ENCODE data around the gene ITGA6.

The ITGA6 gene

DNA sequence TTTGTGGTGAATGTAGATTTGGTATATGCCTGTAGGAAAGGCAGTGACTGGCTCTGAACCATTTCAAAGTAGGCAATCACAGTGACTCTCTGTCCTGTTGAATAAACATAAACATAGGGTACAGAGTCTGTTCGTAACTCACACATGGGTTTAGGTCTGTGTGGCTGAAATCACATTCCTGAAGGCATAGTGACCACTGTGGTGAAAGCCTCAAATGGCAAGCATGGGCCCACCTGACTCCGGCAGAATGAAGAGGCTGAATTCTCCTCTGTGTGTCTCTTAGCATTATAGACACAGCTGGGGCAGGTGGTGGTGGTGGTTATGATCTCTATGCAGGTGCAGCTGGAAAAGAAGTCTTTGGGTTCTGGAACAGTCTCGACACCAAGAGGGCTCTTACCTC, 61.2 kb downstream of the ITGA6 start:
- TF ChIP-seq, protein P1, sequence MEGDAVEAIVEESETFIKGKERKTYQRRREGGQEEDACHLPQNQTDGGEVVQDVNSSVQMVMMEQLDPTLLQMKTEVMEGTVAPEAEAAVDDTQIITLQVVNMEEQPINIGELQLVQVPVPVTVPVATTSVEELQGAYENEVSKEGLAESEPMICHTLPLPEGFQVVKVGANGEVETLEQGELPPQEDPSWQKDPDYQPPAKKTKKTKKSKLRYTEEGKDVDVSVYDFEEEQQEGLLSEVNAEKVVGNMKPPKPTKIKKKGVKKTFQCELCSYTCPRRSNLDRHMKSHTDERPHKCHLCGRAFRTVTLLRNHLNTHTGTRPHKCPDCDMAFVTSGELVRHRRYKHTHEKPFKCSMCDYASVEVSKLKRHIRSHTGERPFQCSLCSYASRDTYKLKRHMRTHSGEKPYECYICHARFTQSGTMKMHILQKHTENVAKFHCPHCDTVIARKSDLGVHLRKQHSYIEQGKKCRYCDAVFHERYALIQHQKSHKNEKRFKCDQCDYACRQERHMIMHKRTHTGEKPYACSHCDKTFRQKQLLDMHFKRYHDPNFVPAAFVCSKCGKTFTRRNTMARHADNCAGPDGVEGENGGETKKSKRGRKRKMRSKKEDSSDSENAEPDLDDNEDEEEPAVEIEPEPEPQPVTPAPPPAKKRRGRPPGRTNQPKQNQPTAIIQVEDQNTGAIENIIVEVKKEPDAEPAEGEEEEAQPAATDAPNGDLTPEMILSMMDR (IDR thresholded peaks at IDR 0.05), result no peak

DNA sequence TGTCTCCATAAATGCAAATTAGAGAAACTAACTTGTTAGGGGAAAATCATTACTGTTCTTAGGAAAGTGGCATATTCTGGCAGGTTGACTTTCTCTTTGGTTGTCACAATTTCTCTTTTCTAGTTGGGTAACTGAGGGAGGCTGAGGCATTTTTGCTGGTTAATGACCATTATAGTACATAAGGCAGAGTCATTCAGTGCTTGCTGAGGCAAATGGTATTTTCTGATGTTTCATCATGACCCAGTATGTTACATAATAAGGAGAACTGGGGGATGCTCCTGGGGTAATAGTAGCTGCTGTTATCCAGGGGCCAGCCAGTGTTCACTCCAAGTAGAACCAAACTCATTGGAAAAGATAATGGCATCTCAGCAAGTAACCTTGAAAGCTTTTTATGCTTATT, 62.3 kb downstream of the ITGA6 start:
- TF ChIP-seq, protein P1 (IDR thresholded peaks at IDR 0.05), result no peak
- Histone ChIP-seq H3K27ac (no peak overlapping the region), H3K27me3 (ENCODE audit: control insufficient read depth, insufficient read depth, low read length) (no peaks in the 10 kb centered on the region), H3K9ac (no peak overlapping the region), H2AFZ (no peak overlapping the region), H3K4me2 (ENCODE audit: low read length) (no peak overlapping the region), H3K9me3 (ENCODE audit: control insufficient read depth, low read length) (no peaks in the 10 kb centered on the region), H3K36me3 (ENCODE audit: control insufficient read depth, insufficient read depth, low read length) (no peaks in the 10 kb centered on the region), H3K79me2 (no peaks in the 10 kb centered on the region), H3K4me3 (ENCODE audit: low read depth, low read length) (no peak overlapping the region), H3K4me1 (no peaks in the 10 kb centered on the region)

More for the DNA sequence above, 61.2 kb downstream of the ITGA6 start:
- no peaks in the 10 kb centered on the region for H3K4me1 ChIP-seq
- no peak overlapping the region for H3K9ac ChIP-seq
- no peak overlapping the region for H2AFZ ChIP-seq
- H3K27me3 ChIP-seq (ENCODE audit: control insufficient read depth, insufficient read depth, low read length), result no peaks in the 10 kb centered on the region
- H3K4me2 ChIP-seq (ENCODE audit: low read length), result no peak overlapping the region
- H3K27ac ChIP-seq, result no peak overlapping the region
- no peaks in the 10 kb centered on the region for H3K36me3 ChIP-seq (ENCODE audit: control insufficient read depth, insufficient read depth, low read length)
- no peak overlapping the region for H3K4me3 ChIP-seq (ENCODE audit: low read depth, low read length)
- no peaks in the 10 kb centered on the region for H3K79me2 ChIP-seq
- no peaks in the 10 kb centered on the region for H3K9me3 ChIP-seq (ENCODE audit: control insufficient read depth, low read length)

DNA sequence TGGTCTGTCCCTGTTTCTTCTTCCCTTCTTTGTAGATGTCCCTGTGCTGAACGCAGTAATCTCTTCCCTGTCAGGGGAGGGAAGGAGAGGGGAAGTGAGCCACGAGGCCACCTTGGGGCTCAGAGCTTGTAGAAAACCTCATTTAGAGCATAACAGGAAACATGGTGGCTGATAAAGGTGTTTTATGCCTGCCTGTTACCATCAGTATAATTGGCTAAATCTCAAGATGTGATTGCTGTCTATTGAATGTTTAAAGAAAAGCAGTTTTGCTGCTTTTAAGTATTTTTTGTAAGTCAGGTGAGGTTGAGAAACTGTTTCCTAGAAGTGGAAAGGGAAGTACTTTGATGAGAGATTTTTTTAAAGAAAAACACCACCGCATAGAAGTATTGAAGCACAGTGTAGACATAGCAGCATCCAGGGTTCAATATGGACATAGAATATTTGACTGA, 68.8 kb downstream of the ITGA6 start:
- H3K36me3 ChIP-seq (ENCODE audit: control insufficient read depth, insufficient read depth, low read length), result no peaks in the 10 kb centered on the region
- no peak overlapping the region for H3K4me2 ChIP-seq (ENCODE audit: low read length)
- no peak overlapping the region for H3K4me3 ChIP-seq (ENCODE audit: low read depth, low read length)
- H3K27me3 ChIP-seq (ENCODE audit: control insufficient read depth, insufficient read depth, low read length), result no peaks in the 10 kb centered on the region
- H3K4me1 ChIP-seq, result no peaks in the 10 kb centered on the region
- no peak overlapping the region for H3K9ac ChIP-seq
- H3K27ac ChIP-seq, result no peak overlapping the region
- TF ChIP-seq, protein P1 (IDR thresholded peaks at IDR 0.05), result no peak
- H3K9me3 ChIP-seq (ENCODE audit: control insufficient read depth, low read length), result no peaks in the 10 kb centered on the region
- H2AFZ ChIP-seq, result no peak overlapping the region
- no peaks in the 10 kb centered on the region for H3K79me2 ChIP-seq

DNA sequence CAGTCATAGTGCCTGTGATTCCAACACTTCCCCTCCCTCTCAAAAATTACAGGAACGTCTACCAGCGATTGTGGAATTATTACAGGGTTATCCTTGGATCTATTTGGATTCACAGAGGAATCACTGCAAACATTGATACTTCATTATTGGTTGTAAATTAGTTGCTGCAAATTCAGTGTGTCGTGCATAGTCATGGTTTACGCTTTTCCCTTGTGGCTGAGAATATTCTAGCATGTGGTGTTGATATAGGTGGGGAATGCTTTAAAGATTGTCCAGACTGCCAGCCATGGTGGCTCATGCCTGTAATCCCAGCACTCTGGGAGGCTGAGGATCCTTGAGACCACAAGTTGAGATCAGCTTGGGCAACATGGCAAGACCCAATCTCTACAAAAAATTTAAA, 79.8 kb downstream of the ITGA6 start:
- Histone ChIP-seq H3K79me2 (no peaks in the 10 kb centered on the region), H3K27ac (no peak overlapping the region), H3K4me2 (ENCODE audit: low read length) (no peak overlapping the region), H3K27me3 (ENCODE audit: control insufficient read depth, insufficient read depth, low read length) (no peaks in the 10 kb centered on the region), H3K4me3 (ENCODE audit: low read depth, low read length) (no peak overlapping the region), H3K9me3 (ENCODE audit: control insufficient read depth, low read length) (no peaks in the 10 kb centered on the region), H3K9ac (no peak overlapping the region), H3K36me3 (ENCODE audit: control insufficient read depth, insufficient read depth, low read length) (no peaks in the 10 kb centered on the region), H2AFZ (no peak overlapping the region), H3K4me1 (no peaks in the 10 kb centered on the region)
- TF ChIP-seq, protein P1 (IDR thresholded peaks at IDR 0.05), result no peak

DNA sequence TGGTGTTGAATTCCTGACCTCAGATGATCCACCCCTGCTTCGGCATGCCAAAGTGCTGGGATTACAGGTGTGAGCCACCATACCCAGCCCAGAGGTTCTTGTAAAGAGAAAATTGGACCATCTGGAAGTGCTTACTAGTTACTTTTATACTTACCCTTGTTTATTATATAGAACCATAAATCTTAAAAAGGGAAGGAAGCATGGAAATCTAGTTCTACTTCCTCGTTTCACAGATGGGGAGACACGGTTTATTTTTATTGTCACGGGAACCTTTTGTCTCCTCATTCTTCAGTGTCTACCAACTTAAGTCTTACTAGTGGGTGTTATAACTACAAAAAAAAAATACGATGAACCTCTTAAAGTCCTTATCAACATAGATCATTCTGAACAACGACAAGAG, 82.7 kb downstream of the ITGA6 start:
- H3K79me2 ChIP-seq, result no peaks in the 10 kb centered on the region
- H3K4me2 ChIP-seq (ENCODE audit: low read length), result no peak overlapping the region
- no peaks in the 10 kb centered on the region for H3K4me1 ChIP-seq
- no peak overlapping the region for H3K27ac ChIP-seq
- no peaks in the 10 kb centered on the region for H3K9me3 ChIP-seq (ENCODE audit: control insufficient read depth, low read length)
- no peak overlapping the region for H3K9ac ChIP-seq
- H3K27me3 ChIP-seq (ENCODE audit: control insufficient read depth, insufficient read depth, low read length), result no peaks in the 10 kb centered on the region
- no peak overlapping the region for H2AFZ ChIP-seq
- H3K4me3 ChIP-seq (ENCODE audit: low read depth, low read length), result no peak overlapping the region
- H3K36me3 ChIP-seq (ENCODE audit: control insufficient read depth, insufficient read depth, low read length), result no peaks in the 10 kb centered on the region
- TF ChIP-seq, protein P1 (IDR thresholded peaks at IDR 0.05), result no peak
